SK-N-MC (cell line): ENCODE measurements around the gene ARTN.

Experiments used
- EZH2 ChIP-seq: fragments of 200-600 bp; sonication (generic); IDR thresholded peaks from one replicate; pipeline ENCODE4 v1.6.1; 2017; ENCODE audit warnings: antibody characterized with exemption
- FOXP2 ChIP-seq: optimal IDR thresholded peaks from 2 replicates; pipeline ENCODE3; 2011; ENCODE audit warnings: mild to moderate bottlenecking, moderate library complexity; ENCODE audit not compliant: insufficient read depth; ENCODE audit errors: extremely low read length, control extremely low read depth
- POLR2AphosphoS5 ChIP-seq: IDR thresholded peaks from 2 replicates; pipeline ENCODE4 v1.6.1; 2012; ENCODE audit warnings: mild to moderate bottlenecking, low read depth, low read length, borderline replicate concordance

- no peak for TF ChIP-seq POLR2AphosphoS5
- TF ChIP-seq FOXP2 = no peak
- no peak for TF ChIP-seq EZH2
Measured at GRCh38 chr1:43984855-43985254, 51.3 kb downstream of the ARTN start.
